Stimulated activated naive CD8-positive, alpha-beta T cell treated with anti-CD3 and anti-CD28 coated beads, Interleukin-15, amount 100 ng/mL, for 72 hours (primary cell): Measurements from ENCODE around the gene VAV2.
A peak's percentile ranks its signal among the peaks of the same experiment; 100 is the strongest.

Experiments used
- ATAC-seq: fragments of 150-1000 bp; cut with Tn5 transposase; 2 replicates; pipeline ENCODE4 v1.10.0; 2021; ENCODE audit warnings: mild to moderate bottlenecking, moderate library complexity
- DNase-seq, 2 donors: peaks; one replicate each; pipeline ENCODE4 v3.0.0; 2021 to 2022
- H3K27ac Mint-ChIP-seq, 2 donors: one replicate each; pipeline ENCODE4 v1.8.0; 2022; ENCODE audit warnings: mild to moderate bottlenecking in 2 of 2, mixed read lengths in 2 of 2, moderate library complexity in 2 of 2
- H3K27me3 Mint-ChIP-seq: one replicate; pipeline ENCODE4 v1.8.0; 2022; ENCODE audit warnings: mixed read lengths
- H3K4me1 Mint-ChIP-seq: one replicate; pipeline ENCODE4 v1.8.0; 2022; ENCODE audit warnings: mild to moderate bottlenecking, mixed read lengths
- H3K4me3 Mint-ChIP-seq, 2 donors: one replicate each; pipeline ENCODE4 v1.8.0; 2022; ENCODE audit warnings: mild to moderate bottlenecking in 2 of 2, mixed read lengths in 2 of 2, moderate library complexity in 1 of 2
- H3K9me3 Mint-ChIP-seq, 2 donors: one replicate each; pipeline ENCODE4 v1.8.0; 2022; ENCODE audit warnings: mixed read lengths in 2 of 2

VAV2 gene

GRCh38 chr9:133919253-133920115, 72.6 kb downstream of the VAV2 start:
- Mint-ChIP-seq H3K27me3 (peaks cover 25% of the 10 kb centered on the region), H3K27ac (peak overlapping the region in 1 of 2 donors; percentile 34), H3K4me3 (no peak overlapping the region), H3K4me1 (peaks cover 22% of the 10 kb centered on the region), H3K9me3 (no peaks in the 10 kb centered on the region)
- no peak for DNase-seq
- no peak for ATAC-seq

GRCh38 chr9:133918111-133918813, 73.9 kb downstream of the VAV2 start:
- peaks cover 22% of the 10 kb centered on the region for H3K4me1 Mint-ChIP-seq
- peaks cover 25% of the 10 kb centered on the region for H3K27me3 Mint-ChIP-seq
- H3K4me3 Mint-ChIP-seq = no peak overlapping the region
- no peak for DNase-seq
- H3K9me3 Mint-ChIP-seq = no peaks in the 10 kb centered on the region
- ATAC-seq = no peak
- H3K27ac Mint-ChIP-seq = no peak overlapping the region

GRCh38 chr9:133917375-133917774, 74.7 kb downstream of the VAV2 start:
- H3K27ac Mint-ChIP-seq = no peak overlapping the region
- peaks cover 25% of the 10 kb centered on the region for H3K27me3 Mint-ChIP-seq
- H3K4me3 Mint-ChIP-seq = no peak overlapping the region
- no peaks in the 10 kb centered on the region for H3K9me3 Mint-ChIP-seq
- ATAC-seq = no peak
- no peak for DNase-seq
- H3K4me1 Mint-ChIP-seq = peaks cover 22% of the 10 kb centered on the region

GRCh38 chr9:133916159-133916541, 76.0 kb downstream of the VAV2 start:
- H3K4me1 Mint-ChIP-seq = peaks cover 22% of the 10 kb centered on the region
- ATAC-seq (no peak), DNase-seq (no peak)
- H3K27ac Mint-ChIP-seq = no peak overlapping the region
- H3K27me3 Mint-ChIP-seq = peaks cover 25% of the 10 kb centered on the region
- no peak overlapping the region for H3K4me3 Mint-ChIP-seq
- H3K9me3 Mint-ChIP-seq = no peaks in the 10 kb centered on the region

- no peaks in the 10 kb centered on the region for H3K9me3 Mint-ChIP-seq
- H3K4me3 Mint-ChIP-seq = no peak overlapping the region
- peaks cover 22% of the 10 kb centered on the region for H3K4me1 Mint-ChIP-seq
- DNase-seq = no peak
- no peak for ATAC-seq
- no peak overlapping the region for H3K27ac Mint-ChIP-seq
- H3K27me3 Mint-ChIP-seq = peaks cover 25% of the 10 kb centered on the region
Observed at GRCh38 chr9:133915534-133916158, 76.5 kb downstream of the VAV2 start.

GRCh38 chr9:133914442-133915342, 77.4 kb downstream of the VAV2 start:
- Mint-ChIP-seq H3K4me3 (no peak overlapping the region), H3K27me3 (peaks cover 25% of the 10 kb centered on the region), H3K4me1 (peaks cover 22% of the 10 kb centered on the region), H3K9me3 (no peaks in the 10 kb centered on the region), H3K27ac (no peak overlapping the region)
- DNase-seq (no peak), ATAC-seq (no peak)

GRCh38 chr9:133913571-133914369, 78.4 kb downstream of the VAV2 start:
- DNase-seq = no peak
- no peaks in the 10 kb centered on the region for H3K9me3 Mint-ChIP-seq
- no peak for ATAC-seq
- H3K4me1 Mint-ChIP-seq = peaks cover 17% of the 10 kb centered on the region
- H3K4me3 Mint-ChIP-seq = no peak overlapping the region
- no peak overlapping the region for H3K27ac Mint-ChIP-seq
- H3K27me3 Mint-ChIP-seq = peaks cover 18% of the 10 kb centered on the region

GRCh38 chr9:133910855-133911514, 81.1 kb downstream of the VAV2 start:
- H3K4me3 Mint-ChIP-seq = no peak overlapping the region
- no peak for DNase-seq
- peaks cover 15% of the 10 kb centered on the region for H3K4me1 Mint-ChIP-seq
- no peak for ATAC-seq
- no peak overlapping the region for H3K27ac Mint-ChIP-seq
- peaks cover 13% of the 10 kb centered on the region for H3K27me3 Mint-ChIP-seq
- H3K9me3 Mint-ChIP-seq = no peaks in the 10 kb centered on the region

- Mint-ChIP-seq H3K27ac (peak overlapping the region in 1 of 2 donors; percentile 19), H3K27me3 (no peaks in the 10 kb centered on the region), H3K9me3 (no peaks in the 10 kb centered on the region)
Observed at GRCh38 chr9:133906932-133907910, 84.9 kb downstream of the VAV2 start.

GRCh38 chr9:133906218-133906617, 85.9 kb downstream of the VAV2 start:
- Mint-ChIP-seq H3K4me3 (no peak overlapping the region), H3K4me1 (no peaks in the 10 kb centered on the region), H3K9me3 (no peaks in the 10 kb centered on the region), H3K27ac (peak overlapping the region in 1 of 2 donors; percentile 25), H3K27me3 (no peaks in the 10 kb centered on the region)
- ATAC-seq (no peak), DNase-seq (no peak)

More at GRCh38 chr9:133906932-133907910, 84.9 kb downstream of the VAV2 start:
- Mint-ChIP-seq H3K4me3 (no peak overlapping the region), H3K4me1 (no peaks in the 10 kb centered on the region)
- ATAC-seq = no peak
- DNase-seq = no peak

- no peak overlapping the region for H3K27ac Mint-ChIP-seq
- no peak for DNase-seq
- H3K4me1 Mint-ChIP-seq = no peaks in the 10 kb centered on the region
- no peak for ATAC-seq
- H3K9me3 Mint-ChIP-seq = no peaks in the 10 kb centered on the region
- no peak overlapping the region for H3K4me3 Mint-ChIP-seq
- H3K27me3 Mint-ChIP-seq = no peaks in the 10 kb centered on the region
Observed at GRCh38 chr9:133905493-133905892, 86.6 kb downstream of the VAV2 start.

- Mint-ChIP-seq H3K9me3 (no peaks in the 10 kb centered on the region), H3K27ac (peak overlapping the region in 1 of 2 donors; percentile 34)
Observed at GRCh38 chr9:133904346-133905090, 87.6 kb downstream of the VAV2 start.

More at GRCh38 chr9:133904346-133905090, 87.6 kb downstream of the VAV2 start:
- H3K4me1 Mint-ChIP-seq = no peaks in the 10 kb centered on the region
- H3K4me3 Mint-ChIP-seq = no peak overlapping the region
- DNase-seq (no peak), ATAC-seq (no peak)
- H3K27me3 Mint-ChIP-seq = no peaks in the 10 kb centered on the region
